Coronary artery (tissue), 2 donors: ENCODE results near the gene LRRFIP1.
A peak's percentile ranks its signal among the peaks of the same experiment; 100 is the strongest.
"Not testable (repeated sequence)": the region's sequence is repeated elsewhere in the genome, so short reads cannot be mapped to it uniquely, and the experiment has no call there.

ENCODE experiments used
- DNase-seq: peaks from one replicate; pipeline ENCODE4 v3.0.0-alpha.2; 2017; ENCODE audit warnings: low spot score
- H3K27ac ChIP-seq, 2 donors: fragments of 200-600 bp; sonication (generic); one replicate each; pipeline ENCODE4 v1.5.1; 2016 to 2019
- H3K4me3 ChIP-seq: fragments of 200-600 bp; sonication (generic); 2 replicates; pipeline ENCODE4 v1.5.1; 2016; ENCODE audit warnings: mild to moderate bottlenecking, moderate library complexity
- TF ChIP-seq, protein P1 (sequence below): fragments of 200-600 bp; sonication (generic); IDR thresholded peaks from one replicate; pipeline ENCODE4 v1.5.1; 2019; ENCODE audit warnings: antibody characterized with exemption

LRRFIP1 gene

DNA sequence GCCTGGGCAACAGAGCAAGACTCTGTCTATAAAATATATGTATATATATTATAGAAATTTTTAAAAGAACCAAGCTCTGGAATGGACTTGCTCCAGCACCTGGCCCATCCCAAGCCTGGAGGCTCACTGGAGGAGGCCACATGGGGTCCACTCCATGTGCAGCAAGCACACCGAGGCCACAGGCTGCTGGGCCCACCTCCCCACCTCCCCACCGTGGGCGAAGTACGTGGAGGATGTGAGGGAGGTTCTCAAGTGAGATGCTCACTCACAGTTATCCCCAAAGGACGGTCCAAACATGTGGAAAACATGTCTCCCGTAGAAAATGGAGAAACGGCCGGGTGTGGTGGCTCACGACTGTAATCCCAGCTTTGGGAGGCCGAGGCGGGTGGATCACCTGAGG is 23.0 kb upstream of the LRRFIP1 start:
- TF ChIP-seq, protein P1, sequence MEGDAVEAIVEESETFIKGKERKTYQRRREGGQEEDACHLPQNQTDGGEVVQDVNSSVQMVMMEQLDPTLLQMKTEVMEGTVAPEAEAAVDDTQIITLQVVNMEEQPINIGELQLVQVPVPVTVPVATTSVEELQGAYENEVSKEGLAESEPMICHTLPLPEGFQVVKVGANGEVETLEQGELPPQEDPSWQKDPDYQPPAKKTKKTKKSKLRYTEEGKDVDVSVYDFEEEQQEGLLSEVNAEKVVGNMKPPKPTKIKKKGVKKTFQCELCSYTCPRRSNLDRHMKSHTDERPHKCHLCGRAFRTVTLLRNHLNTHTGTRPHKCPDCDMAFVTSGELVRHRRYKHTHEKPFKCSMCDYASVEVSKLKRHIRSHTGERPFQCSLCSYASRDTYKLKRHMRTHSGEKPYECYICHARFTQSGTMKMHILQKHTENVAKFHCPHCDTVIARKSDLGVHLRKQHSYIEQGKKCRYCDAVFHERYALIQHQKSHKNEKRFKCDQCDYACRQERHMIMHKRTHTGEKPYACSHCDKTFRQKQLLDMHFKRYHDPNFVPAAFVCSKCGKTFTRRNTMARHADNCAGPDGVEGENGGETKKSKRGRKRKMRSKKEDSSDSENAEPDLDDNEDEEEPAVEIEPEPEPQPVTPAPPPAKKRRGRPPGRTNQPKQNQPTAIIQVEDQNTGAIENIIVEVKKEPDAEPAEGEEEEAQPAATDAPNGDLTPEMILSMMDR: no peak
- H3K4me3 ChIP-seq: no peak overlapping the region
- no peak overlapping the region for H3K27ac ChIP-seq
- DNase-seq: no peak

DNA sequence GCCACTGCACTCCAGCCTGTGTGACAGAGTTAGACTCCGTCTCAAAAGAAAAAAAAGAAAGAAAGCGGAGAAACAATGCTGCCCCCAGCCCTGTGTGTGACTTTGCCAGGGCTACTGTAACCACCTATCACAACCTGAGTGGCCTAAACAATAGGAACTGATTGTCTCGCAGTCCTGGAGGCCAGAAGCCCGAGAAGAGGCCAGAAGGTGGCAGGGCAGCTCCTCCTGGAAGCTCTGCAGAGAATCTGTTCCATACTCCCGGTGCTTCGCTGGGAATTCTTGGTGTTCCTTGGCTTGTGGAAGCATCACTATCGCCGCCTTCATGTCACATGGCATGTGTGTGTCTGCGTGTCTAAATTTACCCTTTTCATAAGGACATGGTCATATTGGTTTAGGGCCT is 22.4 kb upstream of the LRRFIP1 start:
- TF ChIP-seq, protein P1: no peak
- no peak overlapping the region for H3K27ac ChIP-seq
- no peak for DNase-seq
- H3K4me3 ChIP-seq: no peak overlapping the region

DNA sequence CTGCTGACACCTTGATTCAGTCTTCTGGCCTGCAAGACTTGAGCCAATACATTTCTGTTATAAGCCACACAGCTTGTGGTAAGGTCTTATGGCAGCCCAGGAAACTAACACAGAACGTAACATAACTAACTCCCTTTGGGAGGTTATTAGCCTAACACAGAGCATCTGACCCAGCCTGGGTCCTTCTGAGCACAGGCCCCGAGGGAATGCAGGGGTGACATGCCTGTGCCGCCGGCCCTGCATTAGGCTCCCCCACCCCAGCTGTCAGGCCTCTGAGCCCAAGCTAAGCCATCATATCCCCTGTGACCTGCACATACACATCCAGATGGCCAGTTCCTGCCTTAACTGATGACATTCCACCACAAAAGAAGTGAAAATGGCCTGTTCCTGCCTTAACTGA is 20.9 kb upstream of the LRRFIP1 start:
- not testable (repeated sequence) for H3K27ac ChIP-seq, H3K4me3 ChIP-seq
- peak; percentile 47 for DNase-seq

DNA sequence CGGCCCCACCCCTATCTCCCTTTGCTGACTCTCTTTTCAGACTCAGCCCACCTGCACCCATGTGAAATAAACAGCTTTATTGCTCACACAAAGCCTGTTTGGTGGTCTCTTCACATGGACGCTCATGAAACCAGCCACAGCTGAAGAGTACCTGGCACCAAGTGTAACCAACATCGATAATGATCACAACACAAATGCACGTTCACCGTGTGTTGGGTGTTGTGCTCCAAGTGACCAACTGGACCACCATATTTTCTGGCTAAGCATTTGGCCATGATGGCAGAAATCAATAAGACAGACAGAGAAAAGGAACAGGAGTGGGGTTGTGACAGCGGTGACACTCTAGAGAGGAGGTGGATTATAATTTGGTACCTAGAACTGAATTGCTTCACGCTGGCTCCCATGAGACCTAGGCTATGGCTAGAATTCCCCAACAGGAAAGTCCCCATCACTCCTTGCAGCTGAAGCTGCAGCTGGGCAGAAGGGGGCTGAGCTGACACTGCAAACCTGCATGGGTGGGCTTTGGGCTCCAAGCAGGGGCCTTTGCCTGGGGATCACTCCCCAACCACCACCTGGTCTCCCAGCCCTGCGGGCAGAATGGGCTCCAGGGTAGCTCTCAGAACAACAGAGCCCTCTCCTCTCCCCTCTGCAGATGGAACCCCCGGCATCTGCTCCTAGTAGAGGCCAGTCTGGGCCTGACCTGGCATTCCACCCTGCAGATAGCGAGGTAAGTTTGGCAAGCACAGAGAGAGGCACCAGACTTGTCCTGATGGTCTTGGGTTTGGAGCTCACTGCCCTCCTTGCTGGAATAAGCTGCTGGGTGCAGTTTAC is 14.6 kb upstream of the LRRFIP1 start:
- Histone ChIP-seq H3K27ac (no peak overlapping the region), H3K4me3 (no peak overlapping the region)
- DNase-seq: no peak
- TF ChIP-seq, protein P1: no peak

DNA sequence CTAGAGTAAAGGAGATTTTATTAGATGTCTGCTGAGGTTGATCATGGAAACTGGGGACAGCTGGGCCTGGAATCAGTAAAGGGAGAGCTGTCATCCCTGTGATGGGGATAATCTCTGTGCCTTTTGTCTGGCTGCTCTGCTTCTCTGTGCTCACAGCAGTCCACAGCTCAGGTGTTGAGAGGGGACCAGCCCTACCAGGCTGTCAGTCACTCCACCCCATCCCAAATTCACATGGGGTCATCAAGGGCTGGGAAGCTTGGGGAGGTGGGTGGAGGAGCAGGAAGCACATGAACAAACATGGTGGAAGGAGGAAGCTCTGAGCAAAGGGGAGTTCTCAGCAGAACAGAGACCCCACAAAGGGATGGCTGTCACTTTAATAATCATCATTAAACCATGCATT is 13.7 kb upstream of the LRRFIP1 start:
- Histone ChIP-seq H3K4me3 (no peak overlapping the region), H3K27ac (peak overlapping the region in 1 of 2 donors; percentile 55)
- TF ChIP-seq, protein P1: no peak
- no peak for DNase-seq

DNA sequence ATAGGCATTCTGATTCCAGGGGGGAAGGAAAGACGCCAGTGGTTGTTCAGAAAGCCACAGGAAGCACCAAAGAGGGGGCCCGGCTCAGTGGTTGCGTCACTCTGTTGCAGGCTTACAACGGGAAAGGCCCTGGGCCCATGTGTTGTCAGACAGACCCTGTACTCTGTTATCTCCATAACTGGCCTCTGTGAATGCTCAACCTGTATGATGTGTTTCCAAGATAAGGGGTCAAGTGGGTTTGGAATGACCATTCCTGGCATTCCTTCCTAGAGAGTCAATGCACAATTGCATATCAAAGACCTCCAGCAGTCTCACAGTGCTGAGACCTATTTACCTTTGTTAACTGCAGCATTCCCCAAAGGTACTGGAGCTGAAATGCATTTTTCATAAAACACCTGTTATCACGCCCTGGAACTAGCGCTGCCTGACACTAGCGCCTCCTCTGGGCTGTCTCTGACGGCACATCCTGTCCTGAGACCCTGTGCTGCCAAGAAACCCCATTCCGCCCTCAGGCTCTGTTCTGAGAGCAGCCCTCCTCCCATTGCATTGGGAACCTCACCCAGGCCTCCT is 13.2 kb upstream of the LRRFIP1 start:
- peak; percentile 70 for DNase-seq
- TF ChIP-seq, protein P1: no peak
- Histone ChIP-seq H3K27ac (peak overlapping the region; percentile 46 to 55), H3K4me3 (no peak overlapping the region)

DNA sequence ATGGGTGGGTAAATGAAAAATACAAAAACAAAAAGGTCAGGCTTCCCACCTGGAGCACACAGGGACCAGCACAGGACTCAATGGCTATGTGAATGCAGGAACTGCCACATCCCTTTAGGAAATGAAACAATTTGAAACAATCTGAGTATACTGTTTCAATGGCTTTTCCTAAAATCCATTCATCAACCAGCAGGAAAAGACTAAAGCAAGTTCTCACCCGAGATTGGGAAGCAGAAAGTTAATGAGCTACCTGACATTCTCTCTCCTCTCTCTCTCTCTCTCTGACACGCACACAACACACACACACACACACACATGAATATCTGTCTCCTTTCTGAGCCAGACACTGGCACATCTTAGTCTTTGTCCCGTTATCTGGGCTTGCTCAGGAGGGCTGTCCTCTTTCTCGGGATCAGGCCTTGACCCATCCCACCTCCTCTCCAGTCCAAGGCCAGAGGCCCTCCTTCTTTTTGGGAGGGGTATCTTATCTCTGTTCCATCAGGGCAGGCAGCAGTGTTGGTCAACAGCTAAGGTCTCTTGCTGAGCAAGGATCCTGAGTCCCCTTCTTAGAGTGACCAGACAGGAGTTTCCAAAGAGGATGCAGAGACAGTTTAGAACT is 11.6 kb upstream of the LRRFIP1 start:
- H3K4me3 ChIP-seq: no peak overlapping the region
- H3K27ac ChIP-seq: peak overlapping the region; percentile 81 to 98
- no peak for DNase-seq
- TF ChIP-seq, protein P1: no peak
